ENCODE data around the gene SPATS2L. TPM values are rescaled to one million over a fixed set of nuclear protein-coding genes. Genes with fewer than 3 reads are reported as not detected.

The SPATS2L gene
- total and polyA plus RNA-seq, 2 of the 13 experiments (the other 11 are each of a cell fraction or from before 2014, with no cell fraction given), result 154 to 212 TPM

DNA sequence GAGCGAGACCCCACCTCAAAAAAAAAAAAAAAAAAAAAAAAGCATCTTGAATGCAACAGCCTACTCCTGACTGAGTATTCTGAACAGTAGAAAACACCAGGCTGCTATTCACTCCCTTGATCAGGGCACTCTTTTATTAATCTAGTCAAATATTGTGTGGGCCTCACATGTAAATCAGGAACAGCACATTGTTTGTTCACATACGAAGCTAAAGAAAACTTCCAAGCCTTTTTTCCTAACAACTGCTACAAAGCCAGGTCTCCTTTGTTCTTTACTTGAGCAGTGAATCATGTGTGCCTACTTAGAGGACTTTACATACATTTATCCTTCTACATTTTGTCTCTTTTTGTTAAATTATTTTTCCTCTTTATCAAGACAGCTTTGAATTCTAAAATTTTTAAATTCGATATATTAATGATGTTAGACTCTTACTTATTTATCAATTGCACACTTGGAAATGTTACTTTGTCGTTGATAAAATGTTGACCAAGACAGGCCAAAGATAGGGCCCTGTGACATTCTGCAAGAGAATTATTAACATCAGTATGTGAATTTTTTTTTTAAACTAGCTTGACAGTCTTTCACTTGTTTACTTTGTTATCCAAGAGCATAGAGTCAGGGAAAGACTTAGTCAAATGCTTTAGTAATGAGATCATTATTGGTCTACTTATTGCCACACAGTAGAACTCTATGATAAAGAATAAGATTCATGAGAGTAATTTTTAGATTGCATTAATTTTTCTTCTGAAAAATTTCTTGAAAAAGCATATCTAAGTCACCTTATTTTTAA, 13.2 kb downstream of the SPATS2L start (continued):
- peak; percentile 48; the same call in 1 of the 2 replicates for TF ChIP-seq RERE (CRISPR knock-in tag; IDR thresholded peaks at IDR 0.05; ENCODE audit: low read depth)
- no peak for TF ChIP-seq ZSCAN25 (CRISPR knock-in tag; IDR thresholded peaks at IDR 0.05)
- TF ChIP-seq KDM1A (CRISPR knock-in tag; IDR thresholded peaks at IDR 0.05), result 0 out of 2 replicates have a peak, but pooled peaks have one; percentile 33
- no peak for TF ChIP-seq MED8 (CRISPR knock-in tag; IDR thresholded peaks at IDR 0.05; ENCODE audit: insufficient replicate concordance)
- 0 out of 2 replicates have a peak, but pooled peaks have one; percentile 61 for TF ChIP-seq KMT2B (CRISPR knock-in tag; IDR thresholded peaks at IDR 0.05)
- no peak for TF ChIP-seq ZFX (CRISPR knock-in tag; IDR thresholded peaks at IDR 0.05; ENCODE audit: low read depth)
- peak; percentile 81 for TF ChIP-seq PAXIP1 (CRISPR knock-in tag; conservative IDR thresholded peaks at IDR 0.05)
- TF ChIP-seq ZBTB8A (CRISPR knock-in tag; IDR thresholded peaks at IDR 0.05; ENCODE audit: borderline replicate concordance, low read depth), result no peak
- no peak for TF ChIP-seq ZNF329 (CRISPR knock-in tag; IDR thresholded peaks at IDR 0.05; ENCODE audit: low read depth)
- no peak for TF ChIP-seq ZNF776 (CRISPR knock-in tag; IDR thresholded peaks at IDR 0.05)
- TF ChIP-seq ATM (IDR thresholded peaks at IDR 0.05; ENCODE audit: borderline replicate concordance), result no peak
- no peak for TF ChIP-seq ZNF260 (CRISPR knock-in tag; IDR thresholded peaks at IDR 0.05; ENCODE audit: borderline replicate concordance, low read depth)
- TF ChIP-seq ZMAT5 (CRISPR knock-in tag; IDR thresholded peaks at IDR 0.05; ENCODE audit: borderline replicate concordance, low read depth), result no peak
- no peak for TF ChIP-seq MYC (CRISPR knock-in tag; IDR thresholded peaks at IDR 0.05; ENCODE audit: borderline replicate concordance)
- TF ChIP-seq ZNF562 (CRISPR knock-in tag; IDR thresholded peaks at IDR 0.05; ENCODE audit: borderline replicate concordance), result no peak
- no peak for TF ChIP-seq TRIM22 (IDR thresholded peaks at IDR 0.05)
- TF ChIP-seq GLI4 (CRISPR knock-in tag; IDR thresholded peaks at IDR 0.05; ENCODE audit: borderline replicate concordance), result no peak
- no peak for TF ChIP-seq NR1H2 (CRISPR knock-in tag; IDR thresholded peaks at IDR 0.05; ENCODE audit: borderline replicate concordance, low read depth)
- TF ChIP-seq CBFB (CRISPR knock-in tag; IDR thresholded peaks at IDR 0.05), result no peak
